KMS-11 (cell line): ENCODE measurements around the gene NCOA5.

Experiments
- H2AFZ ChIP-seq: fragments of 200-600 bp; sonication (generic); 2 replicates; pipeline ENCODE4 v1.6.1; 2016; ENCODE audit warnings: antibody characterized with exemption, mixed run types, low read depth
- H3K27ac ChIP-seq: fragments of 200-600 bp; sonication (generic); 2 replicates; pipeline ENCODE4 v1.6.1; 2016; ENCODE audit warnings: mild to moderate bottlenecking, mixed run types
- H3K27me3 ChIP-seq: fragments of 200-600 bp; sonication (generic); 2 replicates; pipeline ENCODE4 v1.6.1; 2017; ENCODE audit warnings: mild to moderate bottlenecking, low read depth, mixed run types, moderate library complexity; ENCODE audit not compliant: insufficient read depth
- H3K36me3 ChIP-seq: fragments of 200-600 bp; sonication (generic); 2 replicates; pipeline ENCODE4 v1.6.1; 2017; ENCODE audit warnings: mild to moderate bottlenecking, mixed run types; ENCODE audit not compliant: insufficient read depth
- H3K4me1 ChIP-seq: fragments of 200-600 bp; sonication (generic); 2 replicates; pipeline ENCODE4 v1.6.1; 2016; ENCODE audit warnings: mild to moderate bottlenecking, low read depth, mixed run types; ENCODE audit not compliant: poor library complexity, severe bottlenecking
- H3K4me2 ChIP-seq: fragments of 200-600 bp; sonication (generic); 2 replicates; pipeline ENCODE4 v1.7.0; 2016; ENCODE audit warnings: mild to moderate bottlenecking, mixed run types
- H3K4me3 ChIP-seq: fragments of 200-600 bp; sonication (generic); IDR thresholded peaks from 2 replicates; pipeline ENCODE4 v1.6.1; 2017; ENCODE audit warnings: low read depth, low read length, mixed read lengths; ENCODE audit not compliant: insufficient read depth
- H3K79me2 ChIP-seq: fragments of 200-600 bp; sonication (generic); 2 replicates; pipeline ENCODE4 v1.6.1; 2016; ENCODE audit warnings: low read depth, mixed run types; ENCODE audit not compliant: insufficient read depth
- H3K9ac ChIP-seq: fragments of 200-600 bp; sonication (generic); 2 replicates; pipeline ENCODE4 v1.6.1; 2016; ENCODE audit warnings: mild to moderate bottlenecking, mixed run types
- H4K20me1 ChIP-seq: fragments of 200-600 bp; sonication (generic); 2 replicates; pipeline ENCODE4 v1.6.1; 2016; ENCODE audit warnings: mild to moderate bottlenecking, mixed run types; ENCODE audit not compliant: insufficient read depth
- CTCF ChIP-seq: fragments of 200-600 bp; sonication (generic); conservative IDR thresholded peaks from 2 replicates; pipeline ENCODE4 v1.6.1; 2017; ENCODE audit warnings: low read depth, mild to moderate bottlenecking, antibody characterized with exemption, low read length, moderate library complexity, mixed read lengths

NCOA5 gene

GRCh38 chr20:46055269-46055668 lies 34.5 kb downstream of the NCOA5 start:
- H4K20me1 ChIP-seq: no peaks in the 10 kb centered on the region
- peaks cover 5% of the 10 kb centered on the region for H3K27me3 ChIP-seq
- no peak overlapping the region for H2AFZ ChIP-seq
- H3K4me3 ChIP-seq: no peak overlapping the region
- no peak overlapping the region for H3K9ac ChIP-seq
- H3K36me3 ChIP-seq: no peaks in the 10 kb centered on the region
- H3K4me1 ChIP-seq: peaks cover 3% of the 10 kb centered on the region
- TF ChIP-seq CTCF: no peak
- H3K27ac ChIP-seq: no peak overlapping the region
- H3K4me2 ChIP-seq: no peak overlapping the region
- no peaks in the 10 kb centered on the region for H3K79me2 ChIP-seq

- no peaks in the 10 kb centered on the region for H3K36me3 ChIP-seq
- no peak overlapping the region for H3K4me3 ChIP-seq
- no peak overlapping the region for H3K4me2 ChIP-seq
- no peak overlapping the region for H3K9ac ChIP-seq
- H3K79me2 ChIP-seq: no peaks in the 10 kb centered on the region
- H3K4me1 ChIP-seq: no peaks in the 10 kb centered on the region
- TF ChIP-seq CTCF: no peak
- H3K27me3 ChIP-seq: peaks cover 11% of the 10 kb centered on the region
- H2AFZ ChIP-seq: no peak overlapping the region
- no peak overlapping the region for H3K27ac ChIP-seq
- H4K20me1 ChIP-seq: no peaks in the 10 kb centered on the region
Measured at GRCh38 chr20:46054606-46055005, 35.2 kb downstream of the NCOA5 start.

- Histone ChIP-seq H2AFZ (no peak overlapping the region), H3K4me1 (no peaks in the 10 kb centered on the region), H3K9ac (no peak overlapping the region), H3K4me2 (no peak overlapping the region), H4K20me1 (no peaks in the 10 kb centered on the region), H3K27me3 (peaks cover 21% of the 10 kb centered on the region), H3K4me3 (no peak overlapping the region), H3K79me2 (no peaks in the 10 kb centered on the region), H3K27ac (no peak overlapping the region), H3K36me3 (no peaks in the 10 kb centered on the region)
- no peak for TF ChIP-seq CTCF
Measured at GRCh38 chr20:46053416-46053815, 36.3 kb downstream of the NCOA5 start.

- Histone ChIP-seq H2AFZ (no peak overlapping the region), H3K36me3 (no peaks in the 10 kb centered on the region), H3K4me2 (no peak overlapping the region), H3K9ac (no peak overlapping the region), H4K20me1 (no peaks in the 10 kb centered on the region), H3K27ac (no peak overlapping the region), H3K4me1 (no peaks in the 10 kb centered on the region), H3K27me3 (peaks cover 37% of the 10 kb centered on the region), H3K4me3 (no peak overlapping the region), H3K79me2 (no peaks in the 10 kb centered on the region)
- TF ChIP-seq CTCF: no peak
Measured at GRCh38 chr20:46051556-46052308, 38.0 kb downstream of the NCOA5 start.
